GM12875 (cell line): ENCODE data around the gene TBX10.
"Not testable (repeated sequence)": the region's sequence is repeated elsewhere in the genome, so short reads cannot be mapped to it uniquely, and the experiment has no call there.

Experiments
- H3K4me3 ChIP-seq: one replicate; pipeline ENCODE4 v1.5.1; 2011; ENCODE audit warnings: low read depth, low read length, control low read depth
- CTCF ChIP-seq: IDR thresholded peaks from 2 replicates; pipeline ENCODE4 v1.5.1; 2011; ENCODE audit warnings: low read depth, mild to moderate bottlenecking, control low read depth, inconsistent platforms, low read length, moderate library complexity, borderline replicate concordance; ENCODE audit not compliant: insufficient read depth

TBX10 gene

GRCh38 chr11:67642173-67643120 is 2.9 kb upstream of the TBX10 start:
- no peak overlapping the region for H3K4me3 ChIP-seq
- no peak for TF ChIP-seq CTCF

- no peak for TF ChIP-seq CTCF
- no peak overlapping the region for H3K4me3 ChIP-seq
Observed at GRCh38 chr11:67641338-67642172, 2.0 kb upstream of the TBX10 start.

GRCh38 chr11:67640758-67641337 is 1.3 kb upstream of the TBX10 start:
- no peak for TF ChIP-seq CTCF
- H3K4me3 ChIP-seq = no peak overlapping the region

- TF ChIP-seq CTCF = peak; percentile 83
- no peak overlapping the region for H3K4me3 ChIP-seq
Observed at GRCh38 chr11:67640021-67640757, 626 bp upstream of the TBX10 start.

GRCh38 chr11:67638535-67639437 is 777 bp downstream of the TBX10 start:
- TF ChIP-seq CTCF = no peak

GRCh38 chr11:67637441-67637840 is 2.1 kb downstream of the TBX10 start:
- H3K4me3 ChIP-seq = not testable (repeated sequence)

More at GRCh38 chr11:67638535-67639437, 777 bp downstream of the TBX10 start:
- no peak overlapping the region for H3K4me3 ChIP-seq
